GM19455 (cell line): ENCODE measurements around the gene PIK3R4.

Source experiments
- ATAC-seq: cut with Tn5 transposase; IDR thresholded peaks from one replicate; pipeline ENCODE4 v1.9.1; 2021; ENCODE audit not compliant: unreplicated experiment

The PIK3R4 gene

GRCh38 chr3:130746246-130747039, at the start of gene PIK3R4:
Gene PIK3R4 (minus strand): TSS chr3:130746829. CDS start chr3:130745218, 1,611 bp downstream.
- ATAC-seq, result peak; percentile 94

GRCh38 chr3:130795396-130795795, 48.8 kb upstream of the PIK3R4 start:
- no peak for ATAC-seq

GRCh38 chr3:130792246-130792645, 45.6 kb upstream of the PIK3R4 start:
- no peak for ATAC-seq

GRCh38 chr3:130789782-130790322, 43.2 kb upstream of the PIK3R4 start:
- ATAC-seq, result no peak

- ATAC-seq, result no peak
These were observed 40.9 kb upstream of the PIK3R4 start for GRCh38 chr3:130787422-130788068.

GRCh38 chr3:130786306-130786705, 39.7 kb upstream of the PIK3R4 start:
- no peak for ATAC-seq

GRCh38 chr3:130783629-130784028, 37.0 kb upstream of the PIK3R4 start:
- ATAC-seq, result no peak

GRCh38 chr3:130779486-130779885, 32.9 kb upstream of the PIK3R4 start:
- ATAC-seq, result no peak

GRCh38 chr3:130779031-130779430, 32.4 kb upstream of the PIK3R4 start:
- ATAC-seq, result peak; percentile 93

- no peak for ATAC-seq
These were observed 26.7 kb upstream of the PIK3R4 start for GRCh38 chr3:130773366-130773765.

GRCh38 chr3:130772129-130772528, 25.5 kb upstream of the PIK3R4 start:
- ATAC-seq, result no peak

- ATAC-seq, result no peak
These were observed 24.0 kb upstream of the PIK3R4 start for GRCh38 chr3:130770644-130771043.

- no peak for ATAC-seq
These were observed 15.2 kb upstream of the PIK3R4 start for GRCh38 chr3:130761730-130762311.

- no peak for ATAC-seq
These were observed 14.3 kb upstream of the PIK3R4 start for GRCh38 chr3:130760922-130761321.

GRCh38 chr3:130759692-130760338, 13.2 kb upstream of the PIK3R4 start:
- ATAC-seq, result peak; percentile 89

GRCh38 chr3:130758624-130759369, 12.2 kb upstream of the PIK3R4 start:
- ATAC-seq, result no peak

GRCh38 chr3:130757611-130758150, 11.1 kb upstream of the PIK3R4 start:
- no peak for ATAC-seq

GRCh38 chr3:130755666-130756065, 9.0 kb upstream of the PIK3R4 start:
- ATAC-seq, result no peak

GRCh38 chr3:130748981-130749380, 2.4 kb upstream of the PIK3R4 start:
- ATAC-seq, result no peak

- no peak for ATAC-seq
These were observed 1.8 kb upstream of the PIK3R4 start for GRCh38 chr3:130748467-130748861.
